Peyer's patch (tissue), 4 donors: ENCODE data around the gene ETV6.

Experiments
- POLR2A ChIP-seq, 2 donors: fragments of 450-650 bp; IDR thresholded peaks; one replicate each; pipeline ENCODE4 v1.5.1; 2017; ENCODE audit warnings: antibody characterized with exemption in 2 of 2, mild to moderate bottlenecking in 2 of 2, moderate library complexity in 2 of 2
- TF ChIP-seq, protein P1 (sequence below), 6 experiments: fragments of 450-650 bp in 4 of 6; fragments of 200-600 bp in 2 of 6; sonication (generic) in 1 of 6; IDR thresholded peaks; one replicate each; pipeline ENCODE4 v1.5.1; 2017 to 2019; ENCODE audit warnings: antibody characterized with exemption in 6 of 6, mild to moderate bottlenecking in 3 of 6, moderate library complexity in 1 of 6

DNA sequence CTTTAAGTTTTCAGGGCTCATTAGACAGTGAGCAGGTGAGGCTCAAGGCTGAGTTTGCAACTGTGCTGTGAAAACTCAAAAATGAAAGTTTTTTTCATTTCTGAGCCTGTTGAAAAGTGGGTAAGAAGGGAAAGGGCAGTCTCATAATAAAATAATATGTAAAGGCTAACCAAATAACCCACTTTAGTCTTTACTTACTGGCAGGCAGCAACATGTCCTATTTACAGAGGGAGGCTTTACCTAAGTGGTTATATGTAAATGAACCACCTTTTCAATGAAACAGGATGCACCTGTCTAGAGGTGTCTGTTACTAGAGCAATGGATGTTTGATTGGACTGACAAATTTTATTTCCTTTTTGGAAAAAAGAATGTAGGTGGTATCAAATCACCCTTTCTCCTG lies 158.0 kb downstream of the ETV6 start:
- TF ChIP-seq, protein P1, sequence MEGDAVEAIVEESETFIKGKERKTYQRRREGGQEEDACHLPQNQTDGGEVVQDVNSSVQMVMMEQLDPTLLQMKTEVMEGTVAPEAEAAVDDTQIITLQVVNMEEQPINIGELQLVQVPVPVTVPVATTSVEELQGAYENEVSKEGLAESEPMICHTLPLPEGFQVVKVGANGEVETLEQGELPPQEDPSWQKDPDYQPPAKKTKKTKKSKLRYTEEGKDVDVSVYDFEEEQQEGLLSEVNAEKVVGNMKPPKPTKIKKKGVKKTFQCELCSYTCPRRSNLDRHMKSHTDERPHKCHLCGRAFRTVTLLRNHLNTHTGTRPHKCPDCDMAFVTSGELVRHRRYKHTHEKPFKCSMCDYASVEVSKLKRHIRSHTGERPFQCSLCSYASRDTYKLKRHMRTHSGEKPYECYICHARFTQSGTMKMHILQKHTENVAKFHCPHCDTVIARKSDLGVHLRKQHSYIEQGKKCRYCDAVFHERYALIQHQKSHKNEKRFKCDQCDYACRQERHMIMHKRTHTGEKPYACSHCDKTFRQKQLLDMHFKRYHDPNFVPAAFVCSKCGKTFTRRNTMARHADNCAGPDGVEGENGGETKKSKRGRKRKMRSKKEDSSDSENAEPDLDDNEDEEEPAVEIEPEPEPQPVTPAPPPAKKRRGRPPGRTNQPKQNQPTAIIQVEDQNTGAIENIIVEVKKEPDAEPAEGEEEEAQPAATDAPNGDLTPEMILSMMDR (IDR thresholded peaks at IDR 0.05) = no peak
- no peak for TF ChIP-seq POLR2A (IDR thresholded peaks at IDR 0.05)
